ENCODE measurements around the gene RAB26.
"Not testable (repeated sequence)": the region's sequence is repeated elsewhere in the genome, so short reads cannot be mapped to it uniquely, and the experiment has no call there.

RAB26 gene

DNA sequence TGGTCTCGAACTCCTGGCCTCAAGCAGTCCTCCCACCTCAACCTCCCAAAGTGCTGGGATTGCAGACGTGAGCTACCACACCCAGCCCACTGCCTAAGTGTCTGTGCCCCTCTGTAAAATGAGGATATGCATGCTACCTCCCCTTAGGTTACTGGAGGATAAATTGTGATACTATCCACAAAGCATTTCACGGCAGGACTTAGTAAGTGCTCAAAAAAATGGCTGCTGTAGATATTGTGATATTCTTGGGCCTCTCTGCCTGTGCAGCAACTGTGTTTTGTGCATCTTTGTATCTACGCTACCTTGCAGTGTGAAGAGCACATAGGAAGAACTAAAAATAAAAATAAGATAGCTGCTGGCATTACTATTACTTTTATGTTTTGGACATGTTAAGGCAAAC is 49.9 kb downstream of the RAB26 start:
- DNase-seq: no peak

DNA sequence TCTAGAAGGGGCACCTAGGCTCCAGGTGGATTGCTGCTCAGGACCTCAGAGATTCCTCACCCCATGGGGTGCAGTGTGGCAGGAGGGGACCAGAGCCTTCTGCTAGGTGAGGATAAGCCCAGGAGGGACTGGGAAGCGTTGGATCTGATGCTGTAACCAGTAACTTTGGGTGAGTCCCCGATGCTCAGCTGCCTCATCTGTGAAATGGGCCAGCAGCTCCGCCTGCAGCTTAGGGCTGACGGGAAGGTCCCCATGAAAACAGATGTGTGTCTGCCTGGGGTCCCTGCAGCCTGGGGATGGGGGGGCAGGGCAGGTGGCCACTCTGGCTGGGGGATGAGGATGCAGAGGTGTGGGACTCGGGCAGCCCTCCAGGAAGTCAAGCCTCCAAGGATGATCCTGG is 50.7 kb downstream of the RAB26 start:
- DNase-seq: no peak

DNA sequence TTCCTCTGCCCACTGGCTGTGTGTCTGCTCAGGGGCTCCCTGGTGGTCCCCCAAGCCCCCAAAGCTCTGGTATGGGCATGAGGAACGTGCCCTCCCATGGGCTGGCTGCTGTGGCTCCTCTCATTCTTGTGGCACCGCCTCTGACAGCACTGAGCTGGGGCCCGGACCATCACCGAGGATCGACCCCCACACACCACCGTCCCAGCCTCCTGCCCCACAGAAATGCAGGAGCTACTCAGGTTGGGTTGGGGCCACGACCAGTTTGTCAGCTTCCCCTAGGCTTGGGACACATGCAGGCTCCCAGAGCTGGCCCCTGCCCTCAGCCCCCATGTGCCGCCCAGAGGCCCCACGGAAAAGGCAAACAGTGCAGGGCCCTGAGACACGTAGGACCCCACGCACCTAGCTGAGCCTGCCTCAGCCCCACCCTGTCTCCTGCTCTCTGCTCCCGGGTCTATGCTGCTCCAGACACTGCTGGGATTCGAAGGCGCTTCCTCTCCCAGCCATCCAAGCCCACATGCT is 51.3 kb downstream of the RAB26 start:
- DNase-seq: no peak

DNA sequence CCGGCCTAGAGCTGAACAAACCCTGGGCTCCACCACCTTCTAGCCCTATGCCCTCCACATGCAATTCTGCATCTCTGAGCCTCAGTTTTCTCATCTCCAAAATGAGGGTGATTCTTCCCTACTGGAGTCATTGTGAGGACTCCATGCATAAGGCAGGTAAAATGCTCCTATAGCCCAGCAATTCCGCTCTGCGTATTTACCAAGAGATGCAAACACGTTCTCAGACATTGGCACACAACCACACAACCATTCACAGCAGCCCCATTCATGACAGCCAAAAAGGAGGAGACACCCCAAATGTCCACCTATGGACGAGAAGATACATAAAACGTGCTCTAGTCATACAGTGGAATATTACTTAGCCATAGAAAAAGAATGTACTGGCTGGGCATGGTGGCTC is 51.9 kb downstream of the RAB26 start:
- no peak for DNase-seq

DNA sequence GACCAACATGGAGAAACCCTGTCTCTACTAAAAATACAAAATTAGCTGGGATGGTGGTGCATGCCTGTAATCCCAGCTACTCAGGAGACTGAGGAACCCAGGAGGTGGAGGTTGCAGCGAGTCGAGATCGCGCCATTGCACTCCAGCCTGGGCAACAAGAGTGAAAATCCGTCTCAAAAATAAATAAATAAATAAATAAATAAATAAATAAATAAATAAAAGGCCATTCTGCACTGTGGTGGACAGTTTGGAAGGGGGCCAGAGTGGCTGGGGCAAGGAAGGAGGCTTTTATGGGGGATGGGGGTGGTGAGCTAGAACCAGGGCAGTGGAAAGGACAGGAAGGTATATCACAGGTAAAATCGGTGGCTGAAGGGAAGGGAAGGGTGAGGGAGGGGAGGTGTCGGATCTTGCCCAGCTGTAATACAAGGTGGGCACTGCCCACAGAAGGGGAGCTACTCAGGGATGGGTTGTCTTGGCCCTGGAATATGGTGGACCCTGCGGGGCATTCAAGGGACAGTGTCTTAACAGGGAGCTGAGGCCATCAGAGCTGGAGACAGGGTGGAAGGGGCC is 54.8 kb downstream of the RAB26 start:
- DNase-seq: not testable (repeated sequence)
